Measurements from ENCODE around the gene MSI2. TPM values are rescaled to one million over a fixed set of nuclear protein-coding genes. Genes with fewer than 3 reads are reported as not detected.
A peak's percentile ranks its signal among the peaks of the same experiment; 100 is the strongest.

Gene MSI2
- total RNA-seq, 4 donors from 2014 or later = 9.9 to 18.5 (median 13.8) TPM

- WGBS, 2 donors = 84 to 85% methylated on average over 7 of the region's 7 CpGs
- TF ChIP-seq POLR2A (IDR thresholded peaks at IDR 0.05) (no peak), CTCF (IDR thresholded peaks at IDR 0.05) (no peak)
- intact Hi-C loops (cut with DNase I; ENCODE audit: low total_unique reads) = no loop called here
- DNase-seq (ENCODE audit: low spot score in 2 of 2) = peak in 1 of 2 donors; percentile 31
- no peak overlapping the region for H3K4me3 ChIP-seq (ENCODE audit: low read depth, poor library complexity, severe bottlenecking)
Measured at GRCh38 chr17:57685499-57686132, 429.3 kb downstream of the MSI2 start.

GRCh38 chr17:57687642-57688041, 431.3 kb downstream of the MSI2 start:
- H3K4me3 ChIP-seq (ENCODE audit: low read depth, poor library complexity, severe bottlenecking) = no peak overlapping the region
- TF ChIP-seq CTCF (IDR thresholded peaks at IDR 0.05) (no peak), POLR2A (IDR thresholded peaks at IDR 0.05) (no peak)
- intact Hi-C loops (cut with DNase I; ENCODE audit: low total_unique reads) = no loop called here
- DNase-seq (ENCODE audit: low spot score in 2 of 2) = no peak

- no peak for DNase-seq (ENCODE audit: low spot score in 2 of 2)
- intact Hi-C loops (cut with DNase I; ENCODE audit: low total_unique reads) = no loop called here
- TF ChIP-seq CTCF (IDR thresholded peaks at IDR 0.05) = no peak
- TF ChIP-seq POLR2A (IDR thresholded peaks at IDR 0.05) = no peak
- WGBS, 2 donors = 67 to 68% methylated on average over 3 of the region's 3 CpGs
- H3K4me3 ChIP-seq (ENCODE audit: low read depth, poor library complexity, severe bottlenecking) = no peak overlapping the region
Measured at GRCh38 chr17:57689254-57689653, 432.9 kb downstream of the MSI2 start.

GRCh38 chr17:57691939-57692338, 435.6 kb downstream of the MSI2 start:
- intact Hi-C loops (cut with DNase I; ENCODE audit: low total_unique reads) = no loop called here
- TF ChIP-seq POLR2A (IDR thresholded peaks at IDR 0.05) (no peak), CTCF (IDR thresholded peaks at IDR 0.05) (no peak)
- 97% methylated on average over 1 of the region's 1 CpG for WGBS, 2 donors
- no peak overlapping the region for H3K4me3 ChIP-seq (ENCODE audit: low read depth, poor library complexity, severe bottlenecking)
- no peak for DNase-seq (ENCODE audit: low spot score in 2 of 2)

- no peak overlapping the region for H3K4me3 ChIP-seq (ENCODE audit: low read depth, poor library complexity, severe bottlenecking)
- 94 to 100% methylated on average over 1 of the region's 1 CpG for WGBS, 2 donors
- TF ChIP-seq POLR2A (IDR thresholded peaks at IDR 0.05) = no peak
- TF ChIP-seq CTCF (IDR thresholded peaks at IDR 0.05) = no peak
- intact Hi-C loops (cut with DNase I; ENCODE audit: low total_unique reads) = no loop called here
- no peak for DNase-seq (ENCODE audit: low spot score in 2 of 2)
Measured at GRCh38 chr17:57692770-57693169, 436.4 kb downstream of the MSI2 start.

- TF ChIP-seq CTCF (IDR thresholded peaks at IDR 0.05) (no peak), POLR2A (IDR thresholded peaks at IDR 0.05) (no peak)
- no peak for DNase-seq (ENCODE audit: low spot score in 2 of 2)
- H3K4me3 ChIP-seq (ENCODE audit: low read depth, poor library complexity, severe bottlenecking) = no peak overlapping the region
- WGBS, 2 donors = 88 to 92% methylated on average over 1 of the region's 1 CpG
- intact Hi-C loops (cut with DNase I; ENCODE audit: low total_unique reads) = no loop called here
Measured at GRCh38 chr17:57694051-57694450, 437.7 kb downstream of the MSI2 start.
